ENCODE measurements around the gene CSF1.

DNA sequence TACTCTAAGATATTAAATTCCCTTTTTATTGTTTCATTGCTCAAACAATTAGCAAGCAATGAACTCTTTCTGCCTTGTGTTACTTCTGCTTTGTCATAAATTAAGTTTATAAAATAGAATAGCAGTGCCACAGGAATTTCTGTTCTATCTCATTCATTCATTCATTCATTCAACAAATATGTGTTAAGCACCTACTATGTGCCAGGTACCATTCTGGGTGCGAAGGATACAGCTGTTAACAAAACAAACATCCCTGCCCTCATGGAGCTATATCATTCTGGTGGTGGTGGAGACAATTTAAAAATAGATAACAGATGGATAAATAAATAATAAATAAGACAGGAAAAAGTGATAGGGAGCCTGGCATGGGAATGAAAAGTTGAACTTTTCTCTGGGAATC lies 39.4 kb downstream of the CSF1 start:
- no peak for TF ChIP-seq CTCF (IDR thresholded peaks at IDR 0.05)
- no peak for TF ChIP-seq POLR2A (IDR thresholded peaks at IDR 0.05)
